ENCODE data around the gene SMG7.
"Not testable (repeated sequence)": the region's sequence is repeated elsewhere in the genome, so short reads cannot be mapped to it uniquely, and the experiment has no call there.

The SMG7 gene

GRCh38 chr1:183472488-183473216, at the start of gene SMG7:
Gene SMG7, plus strand, starts transcription at chr1:183472499. Its CDS starts 122 bp downstream, at chr1:183472621.
- DNase-seq (ENCODE audit: low spot score), result peak; percentile 33

GRCh38 chr1:183423541-183423940, 48.8 kb upstream of the SMG7 start:
- no peak for DNase-seq (ENCODE audit: low spot score)

- DNase-seq (ENCODE audit: low spot score), result no peak
Observed at GRCh38 chr1:183424691-183425090, 47.6 kb upstream of the SMG7 start.

GRCh38 chr1:183427591-183427990, 44.7 kb upstream of the SMG7 start:
- DNase-seq (ENCODE audit: low spot score), result not testable (repeated sequence)

- no peak for DNase-seq (ENCODE audit: low spot score)
Observed at GRCh38 chr1:183431840-183432547, 40.3 kb upstream of the SMG7 start.

- DNase-seq (ENCODE audit: low spot score), result peak; percentile 42
Observed at GRCh38 chr1:183432548-183432875, 39.8 kb upstream of the SMG7 start.

GRCh38 chr1:183433703-183434102, 38.6 kb upstream of the SMG7 start:
- DNase-seq (ENCODE audit: low spot score), result no peak

GRCh38 chr1:183435497-183435896, 36.8 kb upstream of the SMG7 start:
- DNase-seq (ENCODE audit: low spot score), result no peak

- no peak for DNase-seq (ENCODE audit: low spot score)
Observed at GRCh38 chr1:183438060-183438459, 34.2 kb upstream of the SMG7 start.

- DNase-seq (ENCODE audit: low spot score), result no peak
Observed at GRCh38 chr1:183443011-183443410, 29.3 kb upstream of the SMG7 start.

- no peak for DNase-seq (ENCODE audit: low spot score)
Observed at GRCh38 chr1:183443466-183443865, 28.8 kb upstream of the SMG7 start.

- DNase-seq (ENCODE audit: low spot score), result no peak
Observed at GRCh38 chr1:183444243-183444642, 28.1 kb upstream of the SMG7 start.

GRCh38 chr1:183449223-183449770, 23.0 kb upstream of the SMG7 start:
- DNase-seq (ENCODE audit: low spot score), result no peak

GRCh38 chr1:183450093-183450492, 22.2 kb upstream of the SMG7 start:
- DNase-seq (ENCODE audit: low spot score), result no peak

- peak; percentile 4 for DNase-seq (ENCODE audit: low spot score)
Observed at GRCh38 chr1:183454377-183454776, 17.9 kb upstream of the SMG7 start.

- DNase-seq (ENCODE audit: low spot score), result no peak
Observed at GRCh38 chr1:183456826-183457225, 15.5 kb upstream of the SMG7 start.

GRCh38 chr1:183457449-183457848, 14.8 kb upstream of the SMG7 start:
- no peak for DNase-seq (ENCODE audit: low spot score)

- no peak for DNase-seq (ENCODE audit: low spot score)
Observed at GRCh38 chr1:183460596-183460995, 11.7 kb upstream of the SMG7 start.

- no peak for DNase-seq (ENCODE audit: low spot score)
Observed at GRCh38 chr1:183461350-183461749, 10.9 kb upstream of the SMG7 start.

GRCh38 chr1:183463566-183463965, 8.7 kb upstream of the SMG7 start:
- no peak for DNase-seq (ENCODE audit: low spot score)

GRCh38 chr1:183466781-183467180, 5.5 kb upstream of the SMG7 start:
- no peak for DNase-seq (ENCODE audit: low spot score)

- DNase-seq (ENCODE audit: low spot score), result peak; percentile 38
Observed at GRCh38 chr1:183467687-183468086, 4.6 kb upstream of the SMG7 start.

GRCh38 chr1:183470147-183470960, 1.9 kb upstream of the SMG7 start:
- peak; percentile 90 for DNase-seq (ENCODE audit: low spot score)

Measured in SW480 (cell line).